ENCODE results near the gene UBXN11. TPM values are rescaled to one million over a fixed set of nuclear protein-coding genes. Genes with fewer than 3 reads are reported as not detected.
A peak's percentile ranks its signal among the peaks of the same experiment; 100 is the strongest.

Gene UBXN11
- total RNA-seq, 2 donors from 2014 or later: 21.0 to 25.8 TPM

GRCh38 chr1:26274801-26275425 is 31.5 kb downstream of the UBXN11 start:
- DNase-seq (ENCODE audit: low spot score in 2 of 2): no peak
- no peaks in the 10 kb centered on the region for H3K9me3 Mint-ChIP-seq
- peak overlapping the region; percentile 56 to 92 for H3K27ac Mint-ChIP-seq
- H3K36me3 Mint-ChIP-seq: peaks cover 23 to 36% of the 10 kb centered on the region in 2 donors
- ATAC-seq: peak in 1 of 2 donors; percentile 1

GRCh38 chr1:26269198-26269550 is 37.3 kb downstream of the UBXN11 start:
- Mint-ChIP-seq H3K36me3 (peaks cover 30% of the 10 kb centered on the region in 2 donors), H3K9me3 (peaks cover 0 to 5% of the 10 kb centered on the region in 2 donors), H3K27ac (no peak overlapping the region)
- ATAC-seq (no peak), DNase-seq (ENCODE audit: low spot score in 2 of 2) (no peak)

- Mint-ChIP-seq H3K27ac (peak overlapping the region in 1 of 2 donors; percentile 85), H3K9me3 (peaks cover 0 to 5% of the 10 kb centered on the region in 2 donors), H3K36me3 (peaks cover 34 to 37% of the 10 kb centered on the region in 2 donors)
- DNase-seq (ENCODE audit: low spot score in 2 of 2) (no peak), ATAC-seq (no peak)
Observed at GRCh38 chr1:26268290-26269197, 37.9 kb downstream of the UBXN11 start.

GRCh38 chr1:26265405-26265804 is 41.0 kb downstream of the UBXN11 start:
- DNase-seq (ENCODE audit: low spot score in 2 of 2): no peak

GRCh38 chr1:26263212-26263611 is 43.2 kb downstream of the UBXN11 start:
- Mint-ChIP-seq H3K36me3 (peaks cover 28 to 39% of the 10 kb centered on the region in 2 donors), H3K9me3 (no peaks in the 10 kb centered on the region), H3K27ac (peak overlapping the region in 1 of 2 donors; percentile 50)
- DNase-seq (ENCODE audit: low spot score in 2 of 2) (no peak), ATAC-seq (no peak)

More at GRCh38 chr1:26265405-26265804, 41.0 kb downstream of the UBXN11 start:
- peak in 1 of 2 donors; percentile 91 for ATAC-seq
- Mint-ChIP-seq H3K36me3 (peaks cover 30 to 45% of the 10 kb centered on the region in 2 donors), H3K9me3 (peaks cover 0 to 5% of the 10 kb centered on the region in 2 donors), H3K27ac (peak overlapping the region in 1 of 2 donors; percentile 68)

GRCh38 chr1:26259578-26259977 is 46.9 kb downstream of the UBXN11 start:
- Mint-ChIP-seq H3K27ac (no peak overlapping the region), H3K9me3 (no peaks in the 10 kb centered on the region), H3K36me3 (peaks cover 18 to 40% of the 10 kb centered on the region in 2 donors)
- ATAC-seq (no peak), DNase-seq (ENCODE audit: low spot score in 2 of 2) (no peak)

GRCh38 chr1:26259005-26259404 is 47.4 kb downstream of the UBXN11 start:
- Mint-ChIP-seq H3K27ac (no peak overlapping the region), H3K36me3 (peaks cover 18 to 35% of the 10 kb centered on the region in 2 donors), H3K9me3 (no peaks in the 10 kb centered on the region)
- ATAC-seq: no peak
- DNase-seq (ENCODE audit: low spot score in 2 of 2): no peak

- ATAC-seq: no peak
- peaks cover 15 to 22% of the 10 kb centered on the region in 2 donors for H3K36me3 Mint-ChIP-seq
- peak overlapping the region in 1 of 2 donors; percentile 26 for H3K27ac Mint-ChIP-seq
- no peak for DNase-seq (ENCODE audit: low spot score in 2 of 2)
- no peaks in the 10 kb centered on the region for H3K9me3 Mint-ChIP-seq
Observed at GRCh38 chr1:26257222-26257621, 49.2 kb downstream of the UBXN11 start.

- no peaks in the 10 kb centered on the region for H3K9me3 Mint-ChIP-seq
- DNase-seq (ENCODE audit: low spot score in 2 of 2): no peak
- no peak for ATAC-seq
- no peak overlapping the region for H3K27ac Mint-ChIP-seq
- H3K36me3 Mint-ChIP-seq: peaks cover 10 to 18% of the 10 kb centered on the region in 2 donors
Observed at GRCh38 chr1:26254404-26254803, 52.0 kb downstream of the UBXN11 start.

- Mint-ChIP-seq H3K36me3 (peaks cover 0 to 10% of the 10 kb centered on the region in 2 donors), H3K9me3 (no peaks in the 10 kb centered on the region), H3K27ac (no peak overlapping the region)
- no peak for DNase-seq (ENCODE audit: low spot score in 2 of 2)
- ATAC-seq: no peak
Observed at GRCh38 chr1:26252718-26253117, 53.7 kb downstream of the UBXN11 start.

GRCh38 chr1:26239936-26240335 is 66.5 kb downstream of the UBXN11 start:
- Mint-ChIP-seq H3K27ac (no peak overlapping the region), H3K9me3 (no peaks in the 10 kb centered on the region), H3K36me3 (peaks cover 17 to 19% of the 10 kb centered on the region in 2 donors)
- ATAC-seq: no peak
- DNase-seq (ENCODE audit: low spot score in 2 of 2): no peak

- no peak for ATAC-seq
- H3K27ac Mint-ChIP-seq: no peak overlapping the region
Observed at GRCh38 chr1:26237230-26237966, 69.0 kb downstream of the UBXN11 start.

GRCh38 chr1:26234644-26235370 is 71.6 kb downstream of the UBXN11 start:
- no peak for ATAC-seq
- no peaks in the 10 kb centered on the region for H3K9me3 Mint-ChIP-seq
- H3K36me3 Mint-ChIP-seq: peaks cover 21 to 24% of the 10 kb centered on the region in 2 donors
- H3K27ac Mint-ChIP-seq: peak overlapping the region; percentile 97 to 99
- peak in 1 of 2 donors; percentile 16 for DNase-seq (ENCODE audit: low spot score in 2 of 2)

More at GRCh38 chr1:26237230-26237966, 69.0 kb downstream of the UBXN11 start:
- no peaks in the 10 kb centered on the region for H3K9me3 Mint-ChIP-seq
- peaks cover 21 to 24% of the 10 kb centered on the region in 2 donors for H3K36me3 Mint-ChIP-seq
- no peak for DNase-seq (ENCODE audit: low spot score in 2 of 2)

GRCh38 chr1:26233903-26234643 is 72.4 kb downstream of the UBXN11 start, which contains the start of gene CEP85:
Gene CEP85, plus strand, starts transcription at chr1:26234200. Its CDS starts 5,584 bp downstream, at chr1:26239784.
- ATAC-seq: peak; percentile 96
- no peaks in the 10 kb centered on the region for H3K9me3 Mint-ChIP-seq
- peaks cover 21 to 24% of the 10 kb centered on the region in 2 donors for H3K36me3 Mint-ChIP-seq

More at GRCh38 chr1:26233903-26234643, 72.4 kb downstream of the UBXN11 start, which contains the start of gene CEP85:
- peak; percentile 98 to 99 for DNase-seq (ENCODE audit: low spot score in 2 of 2)
- H3K27ac Mint-ChIP-seq: peak within 1 kb of the TSS; percentile 97 to 99

All from activated naive CD4-positive, alpha-beta T cell treated with anti-CD3 and anti-CD28 coated beads, Interleukin-2, amount 50 U/mL, for 72 hours (primary cell).